KMS-11 (cell line): ENCODE measurements around the gene PRCP.

Experiments used
- H2AFZ ChIP-seq: fragments of 200-600 bp; sonication (generic); 2 replicates; pipeline ENCODE4 v1.6.1; 2016; ENCODE audit warnings: antibody characterized with exemption, mixed run types, low read depth
- H3K27ac ChIP-seq: fragments of 200-600 bp; sonication (generic); 2 replicates; pipeline ENCODE4 v1.6.1; 2016; ENCODE audit warnings: mild to moderate bottlenecking, mixed run types
- H3K27me3 ChIP-seq: fragments of 200-600 bp; sonication (generic); 2 replicates; pipeline ENCODE4 v1.6.1; 2017; ENCODE audit warnings: mild to moderate bottlenecking, low read depth, mixed run types, moderate library complexity; ENCODE audit not compliant: insufficient read depth
- H3K36me3 ChIP-seq: fragments of 200-600 bp; sonication (generic); 2 replicates; pipeline ENCODE4 v1.6.1; 2017; ENCODE audit warnings: mild to moderate bottlenecking, mixed run types; ENCODE audit not compliant: insufficient read depth
- H3K4me1 ChIP-seq: fragments of 200-600 bp; sonication (generic); 2 replicates; pipeline ENCODE4 v1.6.1; 2016; ENCODE audit warnings: mild to moderate bottlenecking, low read depth, mixed run types; ENCODE audit not compliant: poor library complexity, severe bottlenecking
- H3K4me2 ChIP-seq: fragments of 200-600 bp; sonication (generic); 2 replicates; pipeline ENCODE4 v1.7.0; 2016; ENCODE audit warnings: mild to moderate bottlenecking, mixed run types
- H3K4me3 ChIP-seq: fragments of 200-600 bp; sonication (generic); IDR thresholded peaks from 2 replicates; pipeline ENCODE4 v1.6.1; 2017; ENCODE audit warnings: low read depth, low read length, mixed read lengths; ENCODE audit not compliant: insufficient read depth
- H3K79me2 ChIP-seq: fragments of 200-600 bp; sonication (generic); 2 replicates; pipeline ENCODE4 v1.6.1; 2016; ENCODE audit warnings: low read depth, mixed run types; ENCODE audit not compliant: insufficient read depth
- H3K9ac ChIP-seq: fragments of 200-600 bp; sonication (generic); 2 replicates; pipeline ENCODE4 v1.6.1; 2016; ENCODE audit warnings: mild to moderate bottlenecking, mixed run types
- H4K20me1 ChIP-seq: fragments of 200-600 bp; sonication (generic); 2 replicates; pipeline ENCODE4 v1.6.1; 2016; ENCODE audit warnings: mild to moderate bottlenecking, mixed run types; ENCODE audit not compliant: insufficient read depth
- TF ChIP-seq, protein P1 (sequence below): fragments of 200-600 bp; sonication (generic); conservative IDR thresholded peaks from 2 replicates; pipeline ENCODE4 v1.6.1; 2017; ENCODE audit warnings: low read depth, mild to moderate bottlenecking, antibody characterized with exemption, low read length, moderate library complexity, mixed read lengths

Gene PRCP

DNA sequence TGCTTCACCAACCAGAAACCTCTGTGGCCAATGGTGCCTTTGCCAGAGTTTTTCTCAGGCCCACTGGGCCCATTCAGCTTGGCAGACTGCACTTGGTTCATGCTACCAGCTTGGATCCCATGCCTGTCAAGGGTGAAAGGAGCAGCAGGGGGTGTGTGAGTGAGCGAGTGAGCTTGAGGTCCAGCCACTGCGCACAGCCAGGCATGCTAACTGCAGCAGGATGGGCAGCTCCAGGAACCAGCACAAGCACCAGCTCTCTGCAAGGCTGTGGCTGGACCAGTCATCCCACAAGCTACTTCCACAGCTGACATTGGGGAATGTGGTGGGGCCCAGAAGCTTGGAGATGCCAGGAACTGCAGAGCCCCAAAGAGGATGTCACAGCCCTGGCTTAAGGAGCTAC lies 42.1 kb upstream of the PRCP start:
- no peaks in the 10 kb centered on the region for H3K79me2 ChIP-seq
- no peak overlapping the region for H3K27ac ChIP-seq
- H3K4me3 ChIP-seq = no peak overlapping the region
- H3K9ac ChIP-seq = no peak overlapping the region
- H3K4me2 ChIP-seq = no peak overlapping the region
- TF ChIP-seq, protein P1, sequence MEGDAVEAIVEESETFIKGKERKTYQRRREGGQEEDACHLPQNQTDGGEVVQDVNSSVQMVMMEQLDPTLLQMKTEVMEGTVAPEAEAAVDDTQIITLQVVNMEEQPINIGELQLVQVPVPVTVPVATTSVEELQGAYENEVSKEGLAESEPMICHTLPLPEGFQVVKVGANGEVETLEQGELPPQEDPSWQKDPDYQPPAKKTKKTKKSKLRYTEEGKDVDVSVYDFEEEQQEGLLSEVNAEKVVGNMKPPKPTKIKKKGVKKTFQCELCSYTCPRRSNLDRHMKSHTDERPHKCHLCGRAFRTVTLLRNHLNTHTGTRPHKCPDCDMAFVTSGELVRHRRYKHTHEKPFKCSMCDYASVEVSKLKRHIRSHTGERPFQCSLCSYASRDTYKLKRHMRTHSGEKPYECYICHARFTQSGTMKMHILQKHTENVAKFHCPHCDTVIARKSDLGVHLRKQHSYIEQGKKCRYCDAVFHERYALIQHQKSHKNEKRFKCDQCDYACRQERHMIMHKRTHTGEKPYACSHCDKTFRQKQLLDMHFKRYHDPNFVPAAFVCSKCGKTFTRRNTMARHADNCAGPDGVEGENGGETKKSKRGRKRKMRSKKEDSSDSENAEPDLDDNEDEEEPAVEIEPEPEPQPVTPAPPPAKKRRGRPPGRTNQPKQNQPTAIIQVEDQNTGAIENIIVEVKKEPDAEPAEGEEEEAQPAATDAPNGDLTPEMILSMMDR = no peak
- H3K36me3 ChIP-seq = no peaks in the 10 kb centered on the region
- peaks cover 7% of the 10 kb centered on the region for H3K4me1 ChIP-seq
- H4K20me1 ChIP-seq = no peaks in the 10 kb centered on the region
- no peak overlapping the region for H2AFZ ChIP-seq
- H3K27me3 ChIP-seq = no peaks in the 10 kb centered on the region

DNA sequence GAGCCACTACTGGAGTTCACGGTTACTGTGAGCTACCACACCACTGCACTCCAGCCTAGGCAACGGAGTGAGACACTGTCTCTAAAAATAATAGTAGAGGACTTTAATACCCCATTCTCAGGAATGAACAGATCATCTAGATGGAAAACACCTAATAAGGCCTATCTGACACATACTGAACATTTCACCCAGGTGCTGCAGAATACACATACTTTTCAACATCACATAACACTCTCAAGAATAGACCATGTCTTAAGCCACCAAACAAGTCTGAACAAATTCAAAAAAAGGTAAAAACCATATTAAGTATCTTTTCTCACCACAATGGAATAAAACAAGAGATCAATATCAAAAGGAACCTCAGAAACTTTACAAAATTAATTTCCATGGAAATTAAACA lies 39.2 kb upstream of the PRCP start:
- H4K20me1 ChIP-seq = no peaks in the 10 kb centered on the region
- no peaks in the 10 kb centered on the region for H3K27me3 ChIP-seq
- TF ChIP-seq, protein P1 = no peak

DNA sequence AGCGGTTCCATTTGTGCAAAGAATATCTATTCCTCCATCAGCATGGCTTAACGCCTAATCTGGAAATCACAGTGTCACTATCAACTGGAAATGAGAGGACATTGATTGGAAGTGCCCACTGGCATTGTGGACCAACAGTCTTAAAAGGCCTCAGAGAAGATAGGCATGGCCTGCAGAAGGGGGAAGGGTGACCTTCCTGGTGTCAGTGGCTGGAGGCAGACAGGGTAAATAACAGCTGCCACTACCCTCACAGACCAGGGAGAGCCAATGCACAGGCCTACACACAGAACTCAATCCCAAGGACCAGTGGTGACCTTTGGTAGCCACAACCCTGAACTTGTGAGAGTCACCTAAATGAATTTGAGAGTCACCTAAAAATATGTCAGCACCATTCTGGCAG lies 37.3 kb upstream of the PRCP start:
- no peaks in the 10 kb centered on the region for H3K4me1 ChIP-seq

More for the DNA sequence above, 39.2 kb upstream of the PRCP start:
- H3K4me1 ChIP-seq = no peaks in the 10 kb centered on the region
- H3K27ac ChIP-seq = no peak overlapping the region
- H2AFZ ChIP-seq = no peak overlapping the region
- H3K4me2 ChIP-seq = no peak overlapping the region
- no peaks in the 10 kb centered on the region for H3K79me2 ChIP-seq
- H3K36me3 ChIP-seq = no peaks in the 10 kb centered on the region
- no peak overlapping the region for H3K4me3 ChIP-seq
- no peak overlapping the region for H3K9ac ChIP-seq

DNA sequence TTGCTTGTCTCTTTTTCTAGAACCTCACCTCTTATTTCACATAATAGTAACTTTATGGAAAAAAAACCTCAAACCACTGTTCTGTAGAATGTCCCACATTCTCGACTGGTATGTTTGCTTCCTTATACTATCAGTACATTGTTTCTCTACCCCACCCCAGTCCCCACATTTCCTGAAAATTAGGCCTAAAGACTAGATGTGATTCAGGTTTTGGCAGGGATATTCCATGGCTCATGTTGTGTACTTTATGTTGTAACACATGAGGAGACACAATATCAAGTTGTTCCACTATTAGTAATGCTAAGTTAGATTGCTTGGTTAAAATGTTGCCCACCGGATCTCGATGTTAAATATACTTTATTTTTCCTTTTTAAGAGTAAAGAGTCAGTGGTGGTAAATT lies 36.0 kb upstream of the PRCP start:
- H3K27ac ChIP-seq = no peak overlapping the region
- no peaks in the 10 kb centered on the region for H3K79me2 ChIP-seq
- no peaks in the 10 kb centered on the region for H4K20me1 ChIP-seq
- no peak overlapping the region for H3K9ac ChIP-seq
- H3K4me1 ChIP-seq = no peaks in the 10 kb centered on the region
- H3K36me3 ChIP-seq = no peaks in the 10 kb centered on the region; the same call in 1 of the 2 replicates
- TF ChIP-seq, protein P1 = no peak
- H3K4me2 ChIP-seq = no peak overlapping the region
- H3K4me3 ChIP-seq = no peak overlapping the region
- no peaks in the 10 kb centered on the region for H3K27me3 ChIP-seq
- H2AFZ ChIP-seq = no peak overlapping the region

More for the DNA sequence above, 37.3 kb upstream of the PRCP start:
- Histone ChIP-seq H3K27ac (no peak overlapping the region), H3K4me2 (no peak overlapping the region), H2AFZ (no peak overlapping the region), H3K9ac (no peak overlapping the region), H4K20me1 (no peaks in the 10 kb centered on the region), H3K4me3 (no peak overlapping the region), H3K36me3 (no peaks in the 10 kb centered on the region; the same call in 1 of the 2 replicates), H3K79me2 (no peaks in the 10 kb centered on the region), H3K27me3 (no peaks in the 10 kb centered on the region)
- TF ChIP-seq, protein P1 = no peak
